ENCODE measurements around the gene LPO.

Gene LPO

GRCh38 chr17:58229881-58230280, 8.5 kb upstream of the LPO start:
- DNase-seq = no peak

GRCh38 chr17:58231641-58232040, 6.7 kb upstream of the LPO start:
- DNase-seq = peak; percentile 54

DNA sequence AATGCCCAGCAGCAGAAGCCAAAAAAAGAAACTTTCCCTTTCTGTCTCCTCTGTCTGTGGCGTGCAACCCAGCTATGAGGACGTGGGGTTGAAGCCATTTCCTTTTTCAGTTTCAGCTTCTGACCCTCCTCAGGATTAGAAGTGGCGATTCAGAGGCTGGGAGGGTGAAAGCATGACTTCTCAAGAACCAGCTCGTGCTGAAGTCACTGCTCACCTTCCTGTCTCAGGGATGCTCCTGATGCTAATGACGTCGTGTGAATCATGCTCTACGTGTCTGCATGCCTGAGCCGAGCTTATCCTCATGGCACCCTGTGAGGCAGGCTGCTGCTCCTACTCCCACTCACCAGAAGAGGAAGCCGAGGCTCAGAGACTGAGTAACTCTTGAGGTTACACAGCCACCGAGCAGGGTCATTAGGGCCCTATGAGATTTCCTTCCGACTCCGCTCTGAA, 5.7 kb upstream of the LPO start:
- DNase-seq = peak; percentile 99

DNA sequence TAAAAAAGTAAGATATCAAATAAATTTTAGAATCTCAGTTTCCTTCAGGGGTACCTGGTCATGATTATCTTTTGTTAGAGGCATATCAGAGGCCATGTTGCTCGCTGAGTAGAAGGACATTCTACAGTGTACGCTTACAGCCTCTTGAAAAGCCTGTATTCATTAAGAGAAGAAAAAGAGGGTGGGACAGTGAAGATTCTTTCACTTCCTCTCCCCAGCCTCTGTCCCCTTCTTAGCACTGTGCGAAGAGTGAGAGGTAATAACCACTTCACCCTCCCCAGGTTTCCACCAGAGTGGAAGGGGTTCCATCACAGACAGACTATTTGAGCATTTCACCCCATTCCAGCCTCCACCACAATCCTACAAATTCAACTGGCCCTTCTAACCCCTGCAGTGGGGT, 4.8 kb upstream of the LPO start:
- peak; percentile 63 for DNase-seq

- DNase-seq = no peak
Observed at GRCh38 chr17:58234512-58234911, 3.9 kb upstream of the LPO start.

DNA sequence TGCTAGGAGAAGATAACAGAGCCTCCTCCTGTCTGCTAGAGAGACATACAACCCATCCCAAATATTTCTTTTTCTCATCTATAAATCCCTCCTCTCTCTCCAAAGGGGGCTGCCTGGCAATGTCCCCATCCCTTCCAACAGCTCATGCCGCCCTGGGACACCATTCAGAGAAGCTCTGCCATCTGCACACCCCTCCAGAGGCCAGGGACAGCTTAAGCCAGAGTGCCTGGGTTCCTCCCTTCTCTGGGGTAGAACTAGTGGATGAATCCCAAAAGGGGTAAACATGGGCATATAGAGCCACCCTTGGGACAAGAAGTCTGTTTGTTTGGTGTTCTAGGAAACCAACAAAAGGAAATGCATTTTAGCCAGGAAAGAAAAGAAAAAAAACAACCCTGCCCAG, 2.6 kb upstream of the LPO start:
- no peak for DNase-seq

- no peak for DNase-seq
Observed at GRCh38 chr17:58236394-58236793, 2.0 kb upstream of the LPO start.

GRCh38 chr17:58239987-58240386, 1.6 kb downstream of the LPO start:
- DNase-seq = no peak

- no peak for DNase-seq
Observed at GRCh38 chr17:58242171-58242784, 3.9 kb downstream of the LPO start.

GRCh38 chr17:58244963-58245362, 6.6 kb downstream of the LPO start:
- no peak for DNase-seq

- DNase-seq = no peak
Observed at GRCh38 chr17:58245428-58246103, 7.2 kb downstream of the LPO start.

GRCh38 chr17:58246104-58246740, 7.8 kb downstream of the LPO start:
- DNase-seq = no peak

DNA sequence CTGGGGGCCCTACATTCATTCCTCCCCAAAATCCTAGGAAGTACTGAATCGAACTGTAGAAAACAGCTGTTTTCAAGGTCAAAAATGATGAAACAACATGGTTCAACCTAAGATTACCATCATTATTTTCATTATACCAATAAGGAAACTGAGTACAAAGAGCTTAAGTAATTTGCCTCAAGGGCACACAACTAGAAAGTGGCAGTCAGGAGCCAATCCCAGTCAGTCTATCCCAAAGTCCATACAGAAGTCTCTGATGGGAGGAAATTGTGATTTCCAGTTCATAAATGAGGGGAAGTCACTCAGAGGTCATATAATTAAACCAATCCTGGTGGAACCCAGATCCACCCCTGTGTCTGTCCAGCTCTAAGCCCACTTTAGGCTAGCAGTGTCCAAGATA, 8.4 kb downstream of the LPO start:
- DNase-seq = no peak

DNA sequence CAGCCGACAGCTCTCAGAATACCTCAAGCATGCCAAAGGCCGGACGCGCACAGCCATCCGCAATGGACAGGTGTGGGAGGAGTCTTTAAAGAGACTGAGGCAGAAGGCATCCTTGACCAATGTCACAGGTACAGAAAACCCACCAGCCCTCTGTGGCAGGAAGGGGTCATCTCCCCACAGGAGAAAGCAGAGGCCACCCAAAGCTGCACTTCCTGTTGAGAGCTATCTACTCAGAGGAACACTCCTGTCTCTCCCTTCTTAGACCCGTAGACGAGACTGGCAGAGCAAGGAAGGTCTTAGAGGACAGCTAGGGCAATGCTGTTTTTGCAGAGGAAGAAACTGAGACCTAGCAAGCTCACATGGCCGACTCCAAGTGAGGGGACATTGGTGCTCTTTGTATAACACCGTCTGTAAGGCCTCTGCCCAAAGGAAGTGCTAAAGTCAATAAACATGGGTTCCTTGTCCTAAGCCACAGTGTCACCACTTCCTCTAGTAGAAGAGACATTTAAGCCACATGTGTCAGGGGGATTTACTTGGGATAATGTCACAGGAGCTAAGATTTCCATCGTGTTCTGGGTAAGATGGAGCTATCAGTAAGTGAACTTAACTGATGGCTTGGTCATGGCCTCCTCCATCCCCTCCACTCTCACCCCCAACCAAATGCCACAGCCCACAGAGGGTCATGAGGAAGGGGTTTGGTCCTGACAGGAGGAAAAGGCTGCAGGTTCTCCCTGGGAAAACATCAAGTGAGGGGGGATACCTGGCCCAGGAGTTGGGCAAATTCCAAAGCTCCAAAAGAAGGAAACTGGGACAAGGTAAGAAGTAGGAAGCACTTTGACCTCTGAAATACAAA, 9.4 kb downstream of the LPO start:
- peak; percentile 21 for DNase-seq

DNA sequence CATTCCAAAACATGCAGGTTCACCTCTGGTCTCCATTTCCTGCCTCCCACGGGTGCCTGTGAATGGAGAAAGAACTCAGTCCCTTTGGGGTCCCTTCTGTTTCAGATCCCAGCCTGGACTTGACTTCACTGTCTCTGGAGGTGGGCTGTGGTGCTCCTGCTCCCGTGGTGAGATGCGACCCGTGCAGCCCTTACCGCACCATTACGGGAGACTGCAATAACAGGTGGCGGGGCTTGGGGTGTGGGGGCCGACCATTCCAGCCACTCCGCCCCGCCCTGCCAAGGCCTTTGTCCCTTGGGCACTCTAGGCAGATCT, 10.5 kb downstream of the LPO start:
- no peak for DNase-seq

DNA sequence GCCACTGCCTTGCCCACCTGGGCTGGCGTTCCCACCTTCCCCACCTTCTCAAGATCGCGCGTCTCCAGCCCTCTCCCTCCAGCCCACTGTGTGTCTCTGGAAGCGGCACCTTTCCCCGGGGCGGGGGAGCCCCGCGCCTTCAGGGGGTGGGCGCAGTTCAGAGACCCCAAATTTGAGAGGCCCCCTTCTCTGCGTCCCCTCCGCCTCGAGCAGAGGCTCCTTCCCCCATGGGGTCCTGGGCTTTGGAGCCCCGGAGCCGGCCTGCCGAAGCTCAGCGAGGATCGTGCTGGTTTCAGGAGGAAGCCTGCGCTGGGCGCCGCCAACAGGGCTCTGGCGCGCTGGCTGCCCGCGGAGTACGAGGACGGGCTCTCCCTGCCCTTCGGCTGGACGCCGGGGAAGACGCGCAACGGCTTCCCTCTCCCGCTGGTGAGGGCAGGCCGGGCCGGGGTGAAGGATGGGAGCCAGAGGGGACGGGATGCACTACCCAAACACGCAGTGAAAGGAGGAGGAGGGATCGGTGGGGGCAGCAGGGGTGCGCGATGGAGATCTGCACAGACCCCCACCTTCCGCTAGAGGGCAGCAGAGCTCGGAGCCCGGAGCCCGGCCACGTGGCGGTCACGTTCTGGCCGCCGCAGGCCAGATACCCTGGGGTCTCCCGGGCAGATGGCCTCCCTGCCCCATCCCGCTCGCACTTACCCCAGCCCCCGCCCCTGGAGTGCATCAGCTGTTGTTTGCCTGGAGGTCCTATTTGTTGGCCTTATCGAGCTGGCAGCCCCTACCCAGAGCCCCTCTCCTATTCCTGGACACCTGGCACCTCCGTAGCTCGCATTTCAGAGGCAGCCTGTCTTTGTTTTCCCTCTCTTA, 11.1 kb downstream of the LPO start:
- peak; percentile 50 for DNase-seq

DNA sequence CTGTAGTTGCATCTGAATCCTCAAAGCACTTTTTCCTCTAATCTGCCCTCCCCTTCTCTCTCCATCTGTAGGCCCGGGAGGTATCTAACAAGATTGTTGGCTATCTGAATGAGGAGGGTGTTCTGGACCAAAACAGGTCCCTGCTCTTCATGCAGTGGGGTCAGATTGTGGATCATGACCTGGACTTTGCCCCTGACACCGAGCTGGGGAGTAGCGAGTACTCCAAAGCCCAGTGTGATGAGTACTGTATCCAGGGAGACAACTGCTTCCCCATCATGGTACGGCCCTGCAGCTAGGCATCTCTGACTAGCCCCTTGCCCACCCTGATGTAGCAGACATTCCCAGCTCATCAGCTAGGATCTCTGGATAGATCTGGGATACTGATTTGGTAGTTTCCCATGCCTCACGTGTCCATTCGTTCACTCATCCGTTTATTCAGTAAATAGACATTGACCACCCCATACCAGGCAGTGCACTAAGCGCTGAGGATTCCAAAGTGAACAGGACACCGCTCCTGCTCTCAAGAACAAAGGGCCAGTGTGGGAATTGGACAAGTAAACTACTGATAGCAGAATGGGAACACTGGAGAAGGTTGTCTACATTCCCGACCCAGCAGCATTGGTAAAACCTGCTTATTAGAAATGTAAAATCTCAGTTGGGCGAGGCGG, 12.1 kb downstream of the LPO start:
- DNase-seq = no peak

DNA sequence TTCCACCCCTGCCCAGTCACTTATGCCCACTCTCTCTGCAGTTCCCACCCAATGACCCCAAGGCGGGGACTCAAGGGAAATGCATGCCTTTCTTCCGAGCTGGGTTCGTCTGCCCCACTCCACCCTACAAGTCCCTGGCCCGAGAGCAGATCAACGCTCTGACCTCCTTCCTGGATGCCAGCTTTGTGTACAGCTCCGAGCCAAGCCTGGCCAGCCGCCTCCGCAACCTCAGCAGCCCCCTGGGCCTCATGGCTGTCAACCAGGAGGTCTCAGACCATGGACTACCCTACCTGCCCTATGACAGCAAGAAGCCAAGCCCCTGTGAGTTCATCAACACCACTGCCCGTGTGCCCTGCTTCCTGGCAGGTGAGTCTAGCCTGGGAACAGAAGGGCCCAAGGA, 13.8 kb downstream of the LPO start:
- DNase-seq = no peak

- DNase-seq = no peak
Observed at GRCh38 chr17:58253082-58253481, 14.7 kb downstream of the LPO start.

DNA sequence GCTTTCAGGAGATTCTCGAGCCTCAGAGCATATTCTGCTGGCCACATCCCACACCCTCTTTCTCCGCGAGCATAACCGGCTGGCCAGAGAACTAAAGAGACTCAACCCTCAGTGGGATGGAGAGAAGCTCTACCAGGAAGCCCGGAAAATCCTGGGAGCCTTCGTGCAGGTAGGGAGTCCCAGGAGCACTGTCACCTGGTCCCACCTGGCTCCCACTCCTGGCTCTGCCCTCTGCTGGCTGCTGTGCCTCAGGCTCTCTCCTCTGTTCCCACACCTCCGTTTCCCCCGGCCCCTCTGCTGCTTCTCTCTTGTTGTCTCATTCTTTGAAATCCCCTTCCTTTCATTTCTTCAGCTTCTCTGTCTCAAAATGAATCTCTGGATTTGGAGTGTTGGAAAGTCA, 16.4 kb downstream of the LPO start:
- DNase-seq = no peak

DNA sequence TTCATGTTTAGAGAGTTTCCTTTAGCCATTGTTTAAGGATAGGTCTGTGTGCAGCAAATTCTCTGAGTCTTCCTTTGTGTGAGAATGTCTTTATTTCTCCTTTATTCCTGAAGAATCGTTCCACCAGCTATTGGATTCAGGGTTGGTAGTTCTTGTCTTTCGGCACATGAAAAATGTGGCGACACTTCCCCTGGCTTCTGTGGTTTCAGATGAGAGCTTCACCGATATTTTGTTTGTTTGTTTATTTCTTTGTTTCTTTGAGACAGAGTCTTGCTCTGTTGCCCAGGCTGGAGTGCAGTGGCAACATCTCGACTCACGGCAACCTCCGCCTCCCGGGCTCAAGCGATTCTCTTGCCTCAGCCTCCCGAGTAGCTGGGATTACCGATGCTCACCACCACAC, 23.8 kb downstream of the LPO start:
- DNase-seq = no peak

GRCh38 chr17:58263773-58264172, 25.4 kb downstream of the LPO start:
- DNase-seq = no peak
